HepG2 (cell line): ENCODE measurements around the gene PARD3.

Experiments
- RNF2 ChIP-seq: fragments of 450-650 bp; conservative IDR thresholded peaks from 2 replicates; pipeline ENCODE4 v1.6.1; 2016; ENCODE audit warnings: low read depth
- SALL2 ChIP-seq: sonication (generic); formaldehyde crosslinking; IDR thresholded peaks from 2 replicates; pipeline ENCODE4 v1.8.1; 2023; ENCODE audit warnings: mild to moderate bottlenecking, missing genetic modification reagents, inconsistent platforms
- SNRNP70 ChIP-seq: fragments of 200-400 bp; formaldehyde crosslinking; IDR thresholded peaks from 2 replicates; pipeline ENCODE4 v1.6.1; 2017; ENCODE audit warnings: mild to moderate bottlenecking, low read depth, low read length, moderate library complexity
- TCF7L2 ChIP-seq: IDR thresholded peaks from 2 replicates; pipeline ENCODE4 v1.6.1; 2011; ENCODE audit warnings: mild to moderate bottlenecking, low read depth, low read length, moderate library complexity
- ZHX2 ChIP-seq, 2 experiments: sonication (generic) in 1 of 2; formaldehyde crosslinking in 1 of 2; IDR thresholded peaks; 2 replicates each; pipeline versions ENCODE4 v1.6.1 to v1.9.0; 2014 to 2022; ENCODE audit warnings: antibody characterized with exemption in 1 of 2, borderline replicate concordance in 1 of 2, inconsistent platforms in 1 of 2, low read depth in 1 of 2, missing genetic modification reagents in 1 of 2
- ZNF501 ChIP-seq: sonication (generic); formaldehyde crosslinking; IDR thresholded peaks from 2 replicates; pipeline ENCODE4 v1.5.1; 2020; ENCODE audit warnings: mild to moderate bottlenecking, moderate library complexity, missing genetic modification reagents
- ZNF552 ChIP-seq: sonication (generic); formaldehyde crosslinking; IDR thresholded peaks from 2 replicates; pipeline ENCODE4 v1.9.0; 2022; ENCODE audit warnings: missing genetic modification reagents, mild to moderate bottlenecking, borderline replicate concordance

GRCh38 chr10:34137955-34138354 is 677.1 kb downstream of the PARD3 start:
- TF ChIP-seq ZNF552 (CRISPR knock-in tag) (no peak), SALL2 (no peak), SNRNP70 (no peak), ZHX2 (IDR thresholded peaks at IDR 0.05; ENCODE audit: low read depth) (no peak), ZHX2 (CRISPR knock-in tag; IDR thresholded peaks at IDR 0.05; ENCODE audit: borderline replicate concordance) (no peak), ZNF501 (CRISPR knock-in tag) (no peak), TCF7L2 (no peak), RNF2 (no peak)
